Endothelial cell (in vitro differentiated cells): ENCODE measurements around the gene ADAMTS2. TPM values are rescaled to one million over a fixed set of nuclear protein-coding genes. Genes with fewer than 3 reads are reported as not detected.

Experiments used
- DNase-seq: peaks from one replicate; pipeline ENCODE4 v3.0.0; 2021; ENCODE audit warnings: low spot score
- H3K27ac Mint-ChIP-seq: one replicate; pipeline ENCODE4 v1.8.0; 2021; ENCODE audit warnings: mixed read lengths, inconsistent platforms; ENCODE audit not compliant: unreplicated experiment
- H3K27me3 Mint-ChIP-seq: one replicate; pipeline ENCODE4 v1.8.0; 2021; ENCODE audit warnings: mild to moderate bottlenecking, moderate library complexity, mixed read lengths, inconsistent platforms; ENCODE audit not compliant: unreplicated experiment
- H3K36me3 Mint-ChIP-seq: one replicate; pipeline ENCODE4 v1.8.0; 2021; ENCODE audit warnings: mild to moderate bottlenecking, low read depth, mixed read lengths, inconsistent platforms; ENCODE audit not compliant: unreplicated experiment
- H3K4me1 Mint-ChIP-seq: one replicate; pipeline ENCODE4 v1.8.0; 2021; ENCODE audit warnings: mild to moderate bottlenecking, mixed read lengths, inconsistent platforms; ENCODE audit not compliant: unreplicated experiment
- H3K4me3 Mint-ChIP-seq: one replicate; pipeline ENCODE4 v1.8.0; 2021; ENCODE audit warnings: mild to moderate bottlenecking, mixed read lengths, inconsistent platforms; ENCODE audit not compliant: unreplicated experiment
- H3K9me3 Mint-ChIP-seq: one replicate; pipeline ENCODE4 v1.8.0; 2021; ENCODE audit warnings: mixed read lengths, inconsistent platforms; ENCODE audit not compliant: unreplicated experiment
- total RNA-seq: library from RNA; stranded (reverse); fragmentation: NEBNext Ultra II Directional; extraction: Animal tissue kit (Norgen Biotek cat#: 25700); gene quantifications from one replicate; pipeline ENCODE4 v1.2.1, GENCODE V29; 2021; ENCODE audit not compliant: unreplicated experiment
- TF ChIP-seq, protein P1 (sequence below): fragments of 200-600 bp; sonication (generic); IDR thresholded peaks from one replicate; pipeline ENCODE4 v1.5.0; 2021; ENCODE audit warnings: antibody characterized with exemption; ENCODE audit not compliant: unreplicated experiment

The ADAMTS2 gene
- total RNA-seq, 1 donor from 2014 or later: 1.5 TPM

- Mint-ChIP-seq H3K9me3 (no peaks in the 10 kb centered on the region), H3K4me1 (peaks cover 9% of the 10 kb centered on the region), H3K27me3 (no peaks in the 10 kb centered on the region), H3K4me3 (no peak overlapping the region), H3K36me3 (peaks cover 4% of the 10 kb centered on the region), H3K27ac (no peak overlapping the region)
- TF ChIP-seq, protein P1, sequence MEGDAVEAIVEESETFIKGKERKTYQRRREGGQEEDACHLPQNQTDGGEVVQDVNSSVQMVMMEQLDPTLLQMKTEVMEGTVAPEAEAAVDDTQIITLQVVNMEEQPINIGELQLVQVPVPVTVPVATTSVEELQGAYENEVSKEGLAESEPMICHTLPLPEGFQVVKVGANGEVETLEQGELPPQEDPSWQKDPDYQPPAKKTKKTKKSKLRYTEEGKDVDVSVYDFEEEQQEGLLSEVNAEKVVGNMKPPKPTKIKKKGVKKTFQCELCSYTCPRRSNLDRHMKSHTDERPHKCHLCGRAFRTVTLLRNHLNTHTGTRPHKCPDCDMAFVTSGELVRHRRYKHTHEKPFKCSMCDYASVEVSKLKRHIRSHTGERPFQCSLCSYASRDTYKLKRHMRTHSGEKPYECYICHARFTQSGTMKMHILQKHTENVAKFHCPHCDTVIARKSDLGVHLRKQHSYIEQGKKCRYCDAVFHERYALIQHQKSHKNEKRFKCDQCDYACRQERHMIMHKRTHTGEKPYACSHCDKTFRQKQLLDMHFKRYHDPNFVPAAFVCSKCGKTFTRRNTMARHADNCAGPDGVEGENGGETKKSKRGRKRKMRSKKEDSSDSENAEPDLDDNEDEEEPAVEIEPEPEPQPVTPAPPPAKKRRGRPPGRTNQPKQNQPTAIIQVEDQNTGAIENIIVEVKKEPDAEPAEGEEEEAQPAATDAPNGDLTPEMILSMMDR: no peak
- no peak for DNase-seq
These were observed 78.8 kb downstream of the ADAMTS2 start for GRCh38 chr5:179266291-179267070.

- TF ChIP-seq, protein P1: no peak
- peaks cover 9% of the 10 kb centered on the region for H3K4me1 Mint-ChIP-seq
- DNase-seq: no peak
- peaks cover 2% of the 10 kb centered on the region for H3K27me3 Mint-ChIP-seq
- H3K27ac Mint-ChIP-seq: no peak overlapping the region
- H3K36me3 Mint-ChIP-seq: peaks cover 4% of the 10 kb centered on the region
- no peaks in the 10 kb centered on the region for H3K9me3 Mint-ChIP-seq
- H3K4me3 Mint-ChIP-seq: no peak overlapping the region
These were observed 79.6 kb downstream of the ADAMTS2 start for GRCh38 chr5:179265514-179266290.

- TF ChIP-seq, protein P1: no peak
- H3K9me3 Mint-ChIP-seq: no peaks in the 10 kb centered on the region
- H3K36me3 Mint-ChIP-seq: peaks cover 4% of the 10 kb centered on the region
- H3K4me3 Mint-ChIP-seq: no peak overlapping the region
- no peak overlapping the region for H3K27ac Mint-ChIP-seq
- peaks cover 6% of the 10 kb centered on the region for H3K4me1 Mint-ChIP-seq
- no peak for DNase-seq
- H3K27me3 Mint-ChIP-seq: peaks cover 2% of the 10 kb centered on the region
These were observed 80.3 kb downstream of the ADAMTS2 start for GRCh38 chr5:179264783-179265513.

- peaks cover 2% of the 10 kb centered on the region for H3K36me3 Mint-ChIP-seq
- H3K4me3 Mint-ChIP-seq: no peak overlapping the region
- no peaks in the 10 kb centered on the region for H3K9me3 Mint-ChIP-seq
- H3K27me3 Mint-ChIP-seq: peaks cover 2% of the 10 kb centered on the region
- TF ChIP-seq, protein P1: no peak
- H3K27ac Mint-ChIP-seq: no peak overlapping the region
- no peak for DNase-seq
- peaks cover 2% of the 10 kb centered on the region for H3K4me1 Mint-ChIP-seq
These were observed 81.0 kb downstream of the ADAMTS2 start for GRCh38 chr5:179264053-179264782.
